Endothelial cell of umbilical vein (primary cell): ENCODE measurements around the gene TAF6. TPM values are rescaled to one million over a fixed set of nuclear protein-coding genes. Genes with fewer than 3 reads are reported as not detected.

ENCODE experiments used
- BruUV-seq: library from RNA; stranded (reverse); fragments of 400-500 nt; replicated peaks from 2 replicates; lab custom pipeline; 2021; lab: Mats Ljungman, UMichigan
- CTCF ChIA-PET: fragments of 300-600, 350-600 bp; sonication (Branson Sonifier 250); formaldehyde crosslinking; loops from one replicate; lab custom pipeline; 2021; ENCODE audit warnings: antibody characterized with exemption, inconsistent platforms; lab: Charles Lee
- POLR2A ChIA-PET: fragments of 300-600, 350-600 bp; sonication (Branson Sonifier 250); formaldehyde crosslinking; loops from one replicate; lab custom pipeline; 2021; ENCODE audit warnings: antibody characterized with exemption, inconsistent platforms; lab: Charles Lee
- DNase-seq: peaks from one replicate; pipeline ENCODE4 v3.0.0-alpha.2; 2011; ENCODE audit warnings: low read depth, low spot score
- FAIRE-seq: peaks from 2 replicates; lab custom pipeline; 2011; peaks lifted over from hg19 to GRCh38; lab: Jason Lieb, UNC
- H2AFZ ChIP-seq: 2 replicates; pipeline ENCODE4 v1.6.0; 2012; ENCODE audit warnings: low read depth, low read length, control low read depth, inconsistent platforms
- H3K27ac ChIP-seq: 2 replicates; pipeline ENCODE4 v1.5.1; 2011; ENCODE audit warnings: low read depth, mild to moderate bottlenecking, control low read depth, low read length, moderate library complexity; ENCODE audit not compliant: insufficient read depth
- H3K27me3 ChIP-seq, 2 experiments: 2 replicates each; pipeline versions ENCODE4 v1.6.0 to v1.6.1; 2011; ENCODE audit warnings: low read length in 2 of 2, mixed read lengths in 1 of 2; ENCODE audit not compliant: control insufficient read depth in 2 of 2, insufficient read depth in 2 of 2
- H3K36me3 ChIP-seq, 2 experiments: 2 replicates in 1 of 2; 3 replicates in 1 of 2; pipeline ENCODE4 v1.5.1; 2011; ENCODE audit warnings: low read length in 2 of 2, mild to moderate bottlenecking in 1 of 2, moderate library complexity in 1 of 2; ENCODE audit not compliant: control insufficient read depth in 2 of 2, insufficient read depth in 2 of 2; ENCODE audit errors: extremely low read depth in 1 of 2
- H3K4me1 ChIP-seq: 3 replicates; pipeline ENCODE4 v1.5.1; 2011; ENCODE audit warnings: mild to moderate bottlenecking, low read length; ENCODE audit not compliant: control insufficient read depth, insufficient read depth; ENCODE audit errors: extremely low read depth
- H3K4me2 ChIP-seq: 2 replicates; pipeline ENCODE4 v1.6.1; 2011; ENCODE audit warnings: low read length, control low read depth, mixed read lengths; ENCODE audit not compliant: insufficient read depth
- H3K4me3 ChIP-seq, 3 experiments: fragments of 200-600 bp in 1 of 3; sonication (generic), shearing (Covaris generic) in 1 of 3; replicated peaks in 1 of 3; 2 replicates each; pipeline ENCODE4 v1.5.1; 2011 to 2016; ENCODE audit warnings: control low read depth in 3 of 3, low read length in 3 of 3, mild to moderate bottlenecking in 2 of 3, inconsistent platforms in 1 of 3, low read depth in 1 of 3, moderate library complexity in 1 of 3; ENCODE audit not compliant: insufficient read depth in 1 of 3
- H3K79me2 ChIP-seq: 2 replicates; pipeline ENCODE4 v1.6.0; 2012; ENCODE audit warnings: low read length, inconsistent platforms; ENCODE audit not compliant: control insufficient read depth, insufficient read depth
- H3K9ac ChIP-seq: replicated peaks from 2 replicates; pipeline ENCODE3; 2011; ENCODE audit warnings: low read length, control low read depth; ENCODE audit not compliant: insufficient read depth; ENCODE audit errors: extremely low read depth
- H3K9me1 ChIP-seq: replicated peaks from 3 replicates; pipeline ENCODE4 v1.6.0; 2011; ENCODE audit warnings: mild to moderate bottlenecking, low read length; ENCODE audit not compliant: control insufficient read depth, insufficient read depth; ENCODE audit errors: extremely low read depth
- H3K9me3 ChIP-seq: replicated peaks from 2 replicates; pipeline ENCODE4 v1.5.1; 2012; ENCODE audit warnings: low read length, inconsistent platforms; ENCODE audit not compliant: control insufficient read depth, insufficient read depth
- H4K20me1 ChIP-seq: replicated peaks from 2 replicates; pipeline ENCODE3; 2011; ENCODE audit warnings: mild to moderate bottlenecking, low read length; ENCODE audit not compliant: control insufficient read depth, insufficient read depth; ENCODE audit errors: extremely low read depth
- CTCF ChIP-seq, 2 donors: IDR thresholded peaks; 1 replicate in 1 of 2; 2 replicates in 1 of 2; pipeline ENCODE4 v1.5.1; 2011; ENCODE audit warnings: low read length in 2 of 2, mild to moderate bottlenecking in 2 of 2, moderate library complexity in 2 of 2, control low read depth in 1 of 2, inconsistent platforms in 1 of 2, low read depth in 1 of 2; ENCODE audit not compliant: insufficient read depth in 1 of 2; ENCODE audit errors: extremely low read depth in 1 of 2
- EZH2 ChIP-seq: IDR thresholded peaks from 2 replicates; pipeline ENCODE4 v1.6.1; 2012; ENCODE audit warnings: borderline replicate concordance, low read depth, mild to moderate bottlenecking, moderate library complexity, low read length, inconsistent platforms; ENCODE audit not compliant: severe bottlenecking
- FOS ChIP-seq: IDR thresholded peaks from 2 replicates; pipeline ENCODE4 v1.6.1; 2011; ENCODE audit warnings: mild to moderate bottlenecking, low read length, moderate library complexity, borderline replicate concordance; ENCODE audit not compliant: insufficient read depth
- GATA2 ChIP-seq: IDR thresholded peaks from 2 replicates; pipeline ENCODE4 v1.7.0; 2011; ENCODE audit warnings: low read depth, mild to moderate bottlenecking, moderate library complexity, mixed read lengths, low read length; ENCODE audit not compliant: insufficient read length, insufficient read depth
- JUN ChIP-seq: IDR thresholded peaks from 2 replicates; pipeline ENCODE4 v1.6.1; 2011; ENCODE audit warnings: borderline replicate concordance, low read depth; ENCODE audit not compliant: insufficient read length, insufficient read depth
- MAX ChIP-seq: IDR thresholded peaks from 2 replicates; pipeline ENCODE4 v1.6.1; 2011; ENCODE audit not compliant: insufficient read depth, insufficient read length
- MYC ChIP-seq: IDR thresholded peaks from one replicate; pipeline ENCODE4 v1.6.1; 2011; ENCODE audit warnings: mild to moderate bottlenecking, low read depth, low read length
- POLR2A ChIP-seq: IDR thresholded peaks from 2 replicates; pipeline ENCODE4 v1.6.1; 2012; ENCODE audit warnings: low read depth, mild to moderate bottlenecking, control low read depth, low read length
- POLR2AphosphoS5 ChIP-seq: IDR thresholded peaks from 2 replicates; pipeline ENCODE4 v1.6.1; 2012; ENCODE audit warnings: low read depth, mild to moderate bottlenecking, control low read depth, low read length, moderate library complexity; ENCODE audit not compliant: insufficient read depth
- dilution Hi-C: fragments of 300-500 bp; cut with MboI; formaldehyde crosslinking; loops from one replicate; pipeline ENCODE4 v1.15.0; 2019; ENCODE audit warnings: low sequenced_read_pairs; ENCODE audit not compliant: extremely low pct_ligation_motif_present
- intact Hi-C: fragments of 100-400 bp; cut with micrococcal nuclease; formaldehyde crosslinking; loops from one replicate; pipeline ENCODE4 v1.10.0; 2022
- polyA plus RNA-seq, 4 experiments: library from polyadenylated mRNA; depleted of rRNA in 3 of 4; stranded (reverse) in 3 of 4; unstranded in 1 of 4; fragments of >200 nt; gene quantifications; 2 replicates each; pipeline versions ENCODE4 v1.2.1 to v1.2.3, GENCODE V29; 2011 to 2012; ENCODE audit warnings: missing spikeins in 1 of 4
- total RNA-seq: library from RNA; stranded (reverse); gene quantifications from 2 replicates; pipeline ENCODE4 v1.2.3, GENCODE V29; 2021

The TAF6 gene
- total and polyA plus RNA-seq, 2 donors (not counting 3 experiments of a cell fraction or from before 2014, with no cell fraction given) = 32.7 to 64.6 TPM

- no peaks in the 10 kb centered on the region for H3K27me3 ChIP-seq
- H3K9me1 ChIP-seq = no peaks in the 10 kb centered on the region
- no peak for DNase-seq
- dilution Hi-C loops (no loop called here), intact Hi-C loops (no loop called here)
- H3K4me3 ChIP-seq = no peak overlapping the region
- no peak overlapping the region for H2AFZ ChIP-seq
- H4K20me1 ChIP-seq = no peaks in the 10 kb centered on the region
- peaks cover 0 to 17% of the 10 kb centered on the region in 2 experiments for H3K36me3 ChIP-seq
- H3K79me2 ChIP-seq = peaks cover 13% of the 10 kb centered on the region
- no peak overlapping the region for H3K9ac ChIP-seq
- BruUV-seq = no TSS peak
- TF ChIP-seq POLR2AphosphoS5 (no peak), MAX (no peak), MYC (no peak), POLR2A (no peak), EZH2 (no peak), CTCF (IDR thresholded peaks at IDR 0.05; ENCODE audit: extremely low read depth in 1 of 2, insufficient read depth in 1 of 2, low read depth in 1 of 2, low read length in 2 of 2) (no peak), JUN (no peak), FOS (no peak), GATA2 (no peak)
- POLR2A ChIA-PET = no interaction called here
- H3K9me3 ChIP-seq = no peaks in the 10 kb centered on the region
- H3K27ac ChIP-seq = no peak overlapping the region
- H3K4me2 ChIP-seq = no peak overlapping the region
- no peak for FAIRE-seq
- CTCF ChIA-PET = no interaction called here
- H3K4me1 ChIP-seq = peaks cover 16% of the 10 kb centered on the region
Observed at GRCh38 chr7:100152937-100153666, 33.9 kb upstream of the TAF6 start.
